ENCODE measurements around the gene TPK1. TPM values are rescaled to one million over a fixed set of nuclear protein-coding genes. Genes with fewer than 3 reads are reported as not detected.
A peak's percentile ranks its signal among the peaks of the same experiment; 100 is the strongest.

Gene TPK1
- total and polyA plus RNA-seq, 8 donors = 1.4 to 3.6 (median 2.2) TPM

- no peak for TF ChIP-seq CTCF (IDR thresholded peaks at IDR 0.05)
- no peak for ATAC-seq
- DNase-seq = no peak
- H3K9me3 ChIP-seq = no peaks in the 10 kb centered on the region
- no peak overlapping the region for H3K4me3 ChIP-seq
- H3K4me1 ChIP-seq = no peaks in the 10 kb centered on the region
- H3K27me3 ChIP-seq = no peaks in the 10 kb centered on the region
- no peaks in the 10 kb centered on the region for H3K36me3 ChIP-seq
- intact Hi-C loops (cut with DNase I) = no loop called here
- no peak overlapping the region for H3K27ac ChIP-seq
- FAIRE-seq = no peak
These were observed 206.3 kb downstream of the TPK1 start for GRCh38 chr7:144629598-144629997.

GRCh38 chr7:144629011-144629410 is 206.8 kb downstream of the TPK1 start:
- no peaks in the 10 kb centered on the region for H3K27me3 ChIP-seq
- DNase-seq = no peak
- no peaks in the 10 kb centered on the region for H3K4me1 ChIP-seq
- H3K27ac ChIP-seq = no peak overlapping the region
- no peak for TF ChIP-seq CTCF (IDR thresholded peaks at IDR 0.05)
- H3K9me3 ChIP-seq = no peaks in the 10 kb centered on the region
- 87 to 91% methylated on average over 6 of the region's 6 CpGs for WGBS, 2 donors
- ATAC-seq = no peak
- intact Hi-C loops (cut with DNase I) = no loop called here
- no peak for FAIRE-seq
- H3K4me3 ChIP-seq = no peak overlapping the region
- no peaks in the 10 kb centered on the region for H3K36me3 ChIP-seq

- Histone ChIP-seq H3K4me3 (no peak overlapping the region), H3K27me3 (no peaks in the 10 kb centered on the region), H3K27ac (no peak overlapping the region), H3K36me3 (no peaks in the 10 kb centered on the region), H3K4me1 (no peaks in the 10 kb centered on the region), H3K9me3 (no peaks in the 10 kb centered on the region)
- no peak for FAIRE-seq
- no peak for ATAC-seq
- 55 to 77% methylated on average over 2 of the region's 2 CpGs for WGBS, 2 donors
- intact Hi-C loops (cut with DNase I) = no loop called here
- no peak for TF ChIP-seq CTCF (IDR thresholded peaks at IDR 0.05)
- DNase-seq = no peak
These were observed 207.7 kb downstream of the TPK1 start for GRCh38 chr7:144628176-144628575.

- no peaks in the 10 kb centered on the region for H3K36me3 ChIP-seq
- intact Hi-C loops (cut with DNase I) = no loop called here
- WGBS, 2 donors = 17 to 27% methylated on average over 3 of the region's 3 CpGs
- H3K4me1 ChIP-seq = no peaks in the 10 kb centered on the region
- H3K4me3 ChIP-seq = no peak overlapping the region
- no peak overlapping the region for H3K27ac ChIP-seq
- DNase-seq = no peak
- H3K9me3 ChIP-seq = no peaks in the 10 kb centered on the region
- H3K27me3 ChIP-seq = no peaks in the 10 kb centered on the region
- no peak for TF ChIP-seq CTCF (IDR thresholded peaks at IDR 0.05)
- no peak for FAIRE-seq
- peak in 3 of 4 donors; percentile 61 to 89 (median 69) for ATAC-seq
These were observed 213.1 kb downstream of the TPK1 start for GRCh38 chr7:144622745-144623144.

GRCh38 chr7:144606261-144606660 is 229.6 kb downstream of the TPK1 start:
- WGBS, 2 donors = 69 to 80% methylated on average over 3 of the region's 3 CpGs
- H3K9me3 ChIP-seq = no peaks in the 10 kb centered on the region
- H3K27ac ChIP-seq = no peak overlapping the region
- no peaks in the 10 kb centered on the region for H3K27me3 ChIP-seq
- intact Hi-C loops (cut with DNase I) = no loop called here
- TF ChIP-seq CTCF (IDR thresholded peaks at IDR 0.05) = no peak
- H3K4me1 ChIP-seq = no peaks in the 10 kb centered on the region
- H3K4me3 ChIP-seq = no peak overlapping the region
- no peaks in the 10 kb centered on the region for H3K36me3 ChIP-seq
- DNase-seq (no peak), ATAC-seq (no peak), FAIRE-seq (no peak)
